BJ (cell line): Measurements from ENCODE around the gene NUTM1. TPM values are rescaled to one million over a fixed set of nuclear protein-coding genes. Genes with fewer than 3 reads are reported as not detected.

Source experiments
- CTCF ChIA-PET: fragments of 350-600 bp; formaldehyde crosslinking; extraction: SDS; loops from one replicate; lab custom pipeline; 2021; ENCODE audit warnings: antibody characterized with exemption, inconsistent platforms; lab: Yijun Ruan, JAX
- POLR2A ChIA-PET: fragments of 300-600 bp; sonication (Branson Sonifier 250); formaldehyde crosslinking; extraction: SDS; loops from one replicate; lab custom pipeline; 2021; ENCODE audit warnings: antibody characterized with exemption; lab: Charles Lee
- DNase-seq: peaks from one replicate; pipeline ENCODE4 v3.0.0-alpha.2; 2011; ENCODE audit warnings: low read depth
- H3K27me3 ChIP-seq: 2 replicates; pipeline ENCODE4 v1.6.0; 2011; ENCODE audit warnings: low read length; ENCODE audit not compliant: control insufficient read depth, insufficient read depth
- H3K36me3 ChIP-seq: 2 replicates; pipeline ENCODE4 v1.5.1; 2011; ENCODE audit warnings: low read length; ENCODE audit not compliant: control insufficient read depth, insufficient read depth
- H3K4me3 ChIP-seq: 2 replicates; pipeline ENCODE4 v1.5.1; 2011; ENCODE audit warnings: low read depth, mild to moderate bottlenecking, control low read depth, low read length
- polyA plus RNA-seq: library from polyadenylated mRNA; depleted of rRNA; stranded (reverse); fragments of >200 nt; gene quantifications from 2 replicates; pipeline ENCODE4 v1.2.3, GENCODE V29; 2011
- TF ChIP-seq, protein P1 (sequence below): IDR thresholded peaks from 2 replicates; pipeline ENCODE4 v1.5.1; 2011; ENCODE audit warnings: low read depth, mild to moderate bottlenecking, control low read depth, inconsistent platforms, low read length, moderate library complexity; ENCODE audit not compliant: insufficient read depth

NUTM1 gene
- polyA plus RNA-seq, 1 experiment, result not detected

DNA sequence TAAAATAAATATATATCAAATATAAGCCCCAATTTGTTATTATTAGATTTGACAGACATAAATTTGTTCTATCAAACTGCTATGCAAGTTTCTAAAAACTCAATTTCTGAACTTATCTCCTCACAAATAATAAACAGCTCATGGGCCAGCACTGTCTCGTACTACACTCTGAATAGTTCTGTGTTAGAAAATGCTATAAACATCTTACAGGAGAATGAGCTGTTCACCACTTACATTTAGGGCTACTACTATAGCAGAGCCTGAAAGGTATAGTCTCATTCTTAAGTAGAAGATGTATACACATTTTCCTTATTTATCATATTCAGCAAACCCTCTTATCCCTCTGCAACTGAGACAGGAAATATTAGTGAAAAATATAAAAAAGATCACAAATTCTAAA is 18.2 kb upstream of the NUTM1 start:
- DNase-seq, result no peak
- TF ChIP-seq, protein P1, sequence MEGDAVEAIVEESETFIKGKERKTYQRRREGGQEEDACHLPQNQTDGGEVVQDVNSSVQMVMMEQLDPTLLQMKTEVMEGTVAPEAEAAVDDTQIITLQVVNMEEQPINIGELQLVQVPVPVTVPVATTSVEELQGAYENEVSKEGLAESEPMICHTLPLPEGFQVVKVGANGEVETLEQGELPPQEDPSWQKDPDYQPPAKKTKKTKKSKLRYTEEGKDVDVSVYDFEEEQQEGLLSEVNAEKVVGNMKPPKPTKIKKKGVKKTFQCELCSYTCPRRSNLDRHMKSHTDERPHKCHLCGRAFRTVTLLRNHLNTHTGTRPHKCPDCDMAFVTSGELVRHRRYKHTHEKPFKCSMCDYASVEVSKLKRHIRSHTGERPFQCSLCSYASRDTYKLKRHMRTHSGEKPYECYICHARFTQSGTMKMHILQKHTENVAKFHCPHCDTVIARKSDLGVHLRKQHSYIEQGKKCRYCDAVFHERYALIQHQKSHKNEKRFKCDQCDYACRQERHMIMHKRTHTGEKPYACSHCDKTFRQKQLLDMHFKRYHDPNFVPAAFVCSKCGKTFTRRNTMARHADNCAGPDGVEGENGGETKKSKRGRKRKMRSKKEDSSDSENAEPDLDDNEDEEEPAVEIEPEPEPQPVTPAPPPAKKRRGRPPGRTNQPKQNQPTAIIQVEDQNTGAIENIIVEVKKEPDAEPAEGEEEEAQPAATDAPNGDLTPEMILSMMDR, result no peak
- Histone ChIP-seq H3K27me3 (no peaks in the 10 kb centered on the region), H3K36me3 (no peaks in the 10 kb centered on the region; the same call in 1 of the 2 replicates), H3K4me3 (no peak overlapping the region)
- CTCF ChIA-PET, result interaction anchor here (1.4 kb wide), 1 partner anchor 18 kb away, joined by 3 read pairs; the partner anchor contains the start of genes NOP10 and NUTM1
- POLR2A ChIA-PET, result no interaction called here

DNA sequence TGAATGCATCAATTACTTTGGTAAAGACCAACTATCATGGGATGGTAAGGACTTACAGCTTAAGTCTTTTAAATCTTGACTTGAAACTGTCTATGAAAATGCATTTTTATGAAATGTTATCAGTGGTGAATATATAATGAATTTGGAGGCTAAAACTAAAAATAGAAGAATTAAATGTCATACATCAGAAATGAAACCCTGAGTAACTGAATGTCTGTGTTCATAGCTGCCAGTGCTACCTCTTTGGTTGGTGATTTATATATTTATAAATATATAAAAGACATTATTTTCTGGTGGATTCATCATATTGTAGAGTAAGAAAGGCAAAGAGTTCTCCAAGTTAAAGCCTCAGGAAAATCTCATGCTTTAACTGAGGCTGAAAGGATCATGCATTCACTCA is 17.7 kb upstream of the NUTM1 start:
- POLR2A ChIA-PET, result no interaction called here

DNA sequence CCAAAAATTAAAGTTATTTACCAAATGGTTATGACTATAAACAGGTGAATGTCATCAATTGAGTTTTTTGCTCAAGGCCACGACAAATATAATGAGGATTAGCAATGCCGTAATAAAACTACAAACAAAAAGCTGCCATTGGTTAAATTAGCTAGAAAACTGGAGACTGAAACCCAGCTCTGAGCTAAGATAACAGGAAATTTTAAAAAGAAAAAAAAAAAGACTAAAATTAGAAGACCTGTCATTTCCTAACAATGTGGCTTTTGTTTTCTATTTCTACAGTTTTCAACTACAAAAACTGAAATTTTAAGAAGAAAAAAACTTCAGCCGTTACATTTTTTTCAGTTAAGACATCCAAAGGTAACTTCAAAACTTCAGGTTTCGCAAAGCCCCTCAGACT is 15.2 kb upstream of the NUTM1 start:
- TF ChIP-seq, protein P1, result no peak
- Histone ChIP-seq H3K4me3 (no peak overlapping the region), H3K27me3 (no peaks in the 10 kb centered on the region), H3K36me3 (no peaks in the 10 kb centered on the region; the same call in 1 of the 2 replicates)
- ChIA-PET CTCF (interaction anchor here (0.6 to 1.1 kb wide), 2 partner anchors 15 to 193 kb away, joined by 3 to 4 read pairs; partner anchors contain the start of genes NOP10 and NUTM1), POLR2A (no interaction called here)
- DNase-seq, result no peak

More for the DNA sequence above, 17.7 kb upstream of the NUTM1 start:
- CTCF ChIA-PET, result interaction anchor here (1.4 kb wide), 1 partner anchor 17 kb away, joined by 3 read pairs; the partner anchor contains the start of genes NOP10 and NUTM1
- H3K27me3 ChIP-seq, result no peaks in the 10 kb centered on the region
- DNase-seq, result no peak
- no peak overlapping the region for H3K4me3 ChIP-seq
- no peaks in the 10 kb centered on the region; the same call in 1 of the 2 replicates for H3K36me3 ChIP-seq
- TF ChIP-seq, protein P1, result no peak

DNA sequence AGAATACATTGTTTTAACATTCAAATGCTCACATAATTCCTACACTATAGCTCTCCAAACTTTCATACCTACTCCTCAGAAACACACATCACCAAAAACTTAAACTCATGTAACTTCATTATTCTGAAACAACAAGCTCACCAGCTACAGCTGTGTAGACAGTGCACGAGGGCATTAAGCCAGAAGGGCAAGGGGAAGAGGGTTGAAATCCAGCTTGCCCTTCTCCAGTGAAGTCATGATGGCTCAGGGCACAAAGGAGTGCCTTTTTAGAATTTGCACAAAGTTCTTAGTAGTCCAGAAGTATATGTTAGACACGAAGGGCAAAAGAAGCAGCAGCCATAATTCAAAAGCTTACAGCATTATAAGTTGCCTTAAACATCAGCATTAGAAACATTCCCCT is 14.1 kb upstream of the NUTM1 start:
- Histone ChIP-seq H3K27me3 (no peaks in the 10 kb centered on the region), H3K36me3 (no peaks in the 10 kb centered on the region), H3K4me3 (no peak overlapping the region)
- CTCF ChIA-PET, result interaction anchor here (1.1 to 2.7 kb wide), 4 partner anchors 10 to 39 kb away, joined by 3 to 9 read pairs (median 4); partner anchors contain the start of genes LPCAT4, NOP10 and NUTM1
- POLR2A ChIA-PET, result no interaction called here
- no peak for DNase-seq
- TF ChIP-seq, protein P1, result no peak

DNA sequence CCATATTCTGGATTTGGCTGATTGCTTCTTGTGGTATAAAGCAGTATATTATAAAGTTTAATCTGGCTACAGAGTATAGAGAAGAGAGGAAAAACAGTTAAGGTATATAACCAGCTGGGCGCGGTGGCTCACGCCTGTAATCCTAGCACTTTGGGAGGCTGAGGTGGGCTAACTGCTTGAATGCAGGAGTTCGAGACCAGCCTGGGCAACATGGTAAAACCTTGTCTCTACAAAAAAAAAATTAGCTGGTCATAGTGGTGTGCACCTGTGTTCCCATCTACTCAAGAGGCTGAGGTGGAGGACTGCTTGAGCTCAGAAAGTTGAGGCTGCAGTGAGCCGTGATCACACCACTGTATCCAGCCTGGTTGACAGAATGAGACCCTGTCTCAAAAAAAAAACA is 12.8 kb upstream of the NUTM1 start:
- ChIA-PET CTCF (interaction anchor here (0.8 to 2.7 kb wide), 4 partner anchors 9 to 37 kb away, joined by 3 to 9 read pairs (median 4); partner anchors contain the start of genes LPCAT4, NOP10 and NUTM1), POLR2A (no interaction called here)
- no peaks in the 10 kb centered on the region for H3K36me3 ChIP-seq
- no peaks in the 10 kb centered on the region for H3K27me3 ChIP-seq
- H3K4me3 ChIP-seq, result no peak overlapping the region
- DNase-seq, result no peak
- TF ChIP-seq, protein P1, result no peak
